Stomach (tissue), 9 donors: Measurements from ENCODE around the gene ECI2. TPM values are rescaled to one million over a fixed set of nuclear protein-coding genes. Genes with fewer than 3 reads are reported as not detected.
A peak's percentile ranks its signal among the peaks of the same experiment; 100 is the strongest.

Source experiments
- DNase-seq, 2 donors: peaks; one replicate each; pipeline versions ENCODE4 v3.0.0 to v3.0.0-alpha.2; 2013 to 2019
- H3K27ac ChIP-seq, 5 donors: fragments of 200-600 bp in 4 of 5; sonication (generic) in 4 of 5; one replicate each; pipeline ENCODE4 v1.5.1; 2013 to 2019; ENCODE audit warnings: mild to moderate bottlenecking in 1 of 5, moderate library complexity in 1 of 5
- H3K27me3 ChIP-seq, 3 donors: fragments of 200-600 bp; sonication (generic); one replicate each; pipeline ENCODE4 v1.5.1; 2017 to 2019; ENCODE audit warnings: mixed run types in 1 of 3
- H3K36me3 ChIP-seq, 4 donors: fragments of 200-600 bp; sonication (generic); 1 replicate in 3 of 4; 2 replicates in 1 of 4; pipeline ENCODE4 v1.5.1; 2016 to 2019
- H3K4me1 ChIP-seq, 4 donors: fragments of 200-600 bp; sonication (generic); one replicate each; pipeline ENCODE4 v1.5.1; 2016 to 2019
- H3K4me3 ChIP-seq, 4 donors: fragments of 200-600 bp; sonication (generic) in 3 of 4; one replicate each; pipeline ENCODE4 v1.5.1; 2016 to 2019; ENCODE audit warnings: mild to moderate bottlenecking in 1 of 4
- H3K9me3 ChIP-seq, 4 donors: fragments of 200-600 bp; sonication (generic); one replicate each; pipeline ENCODE4 v1.5.1; 2016 to 2019
- CTCF ChIP-seq, 7 experiments: fragments of 450-650 bp in 4 of 7; fragments of 200-600 bp in 3 of 7; sonication (generic) in 3 of 7; IDR thresholded peaks; one replicate each; pipeline ENCODE4 v1.5.1; 2016 to 2019; ENCODE audit warnings: antibody characterized with exemption in 7 of 7, control low read depth in 2 of 7, mild to moderate bottlenecking in 1 of 7
- EP300 ChIP-seq: sonication (generic); formaldehyde crosslinking; IDR thresholded peaks from one replicate; pipeline ENCODE4 v1.6.1; 2017; ENCODE audit warnings: antibody characterized with exemption
- POLR2A ChIP-seq, 4 donors: fragments of 450-650 bp; IDR thresholded peaks; one replicate each; pipeline ENCODE4 v1.6.1; 2016; ENCODE audit warnings: antibody characterized with exemption in 4 of 4, control low read depth in 2 of 4, mild to moderate bottlenecking in 1 of 4, moderate library complexity in 1 of 4
- POLR2AphosphoS5 ChIP-seq, 3 donors: sonication (generic); formaldehyde crosslinking; IDR thresholded peaks; one replicate each; pipeline ENCODE4 v1.6.1; 2016; ENCODE audit warnings: antibody characterized with exemption in 3 of 3
- WGBS, 5 donors: extraction: QIAGEN DNeasy Blood & Tissue Kit in 3 of 5; methylation state at CpG; one replicate each; pipeline versions ENCODE4 v1.1.5 to v1.1.7; 2013 to 2018; 5-methylcytosine and 5-hydroxymethylcytosine counted together
- intact Hi-C: fragments of 100-400 bp; cut with DNase I; formaldehyde crosslinking; loops from one replicate; pipeline ENCODE4 v1.15.1; 2023; ENCODE audit warnings: low total_unique reads
- polyA plus RNA-seq, 3 donors: library from polyadenylated mRNA; stranded (reverse); fragments of 200-250 nt; gene quantifications; one replicate each; pipeline ENCODE4 v1.2.3, GENCODE V29; 2013
- total RNA-seq, 5 donors: library from RNA; depleted of rRNA; stranded (reverse); fragments of >200 nt; gene quantifications; one replicate each; pipeline versions ENCODE4 v1.1.0 to v1.2.3, GENCODE V29; 2014 to 2016
- donor health status: healthy with polysubstance abuse.
- donor health status: Bipolar disorder and iron deficiency.
- donor health status: healthy.

ECI2 gene
- total and polyA plus RNA-seq, 8 donors = 22.8 to 107 (median 60.8) TPM

- Histone ChIP-seq H3K27ac (no peak overlapping the region), H3K27me3 (no peaks in the 10 kb centered on the region), H3K4me3 (no peak overlapping the region), H3K36me3 (peaks cover 41 to 80% (median 78%) of the 10 kb centered on the region in 4 donors), H3K9me3 (no peaks in the 10 kb centered on the region), H3K4me1 (peaks cover 7 to 49% (median 35%) of the 10 kb centered on the region in 4 donors)
- intact Hi-C loops = no loop called here
- no peak for DNase-seq
- TF ChIP-seq EP300 (no peak), CTCF (IDR thresholded peaks at IDR 0.05) (no peak), POLR2AphosphoS5 (IDR thresholded peaks at IDR 0.05) (no peak), POLR2A (IDR thresholded peaks at IDR 0.05) (no peak)
Observed at GRCh38 chr6:4129446-4129845, 5.9 kb downstream of the ECI2 start.

GRCh38 chr6:4128748-4129147 is 6.6 kb downstream of the ECI2 start:
- 70 to 88% (median 79%) methylated on average over 6 of the region's 6 CpGs for WGBS, 5 donors
- no peak for DNase-seq
- H3K4me1 ChIP-seq = peaks cover 1 to 49% (median 31%) of the 10 kb centered on the region in 4 donors
- H3K27me3 ChIP-seq = no peaks in the 10 kb centered on the region
- TF ChIP-seq POLR2AphosphoS5 (IDR thresholded peaks at IDR 0.05) (no peak), EP300 (no peak), POLR2A (IDR thresholded peaks at IDR 0.05) (no peak), CTCF (IDR thresholded peaks at IDR 0.05) (no peak)
- H3K4me3 ChIP-seq = no peak overlapping the region
- no peaks in the 10 kb centered on the region for H3K9me3 ChIP-seq
- H3K27ac ChIP-seq = peak overlapping the region in 1 of 5 donors; percentile 23
- intact Hi-C loops = no loop called here
- peaks cover 46 to 87% (median 85%) of the 10 kb centered on the region in 4 donors for H3K36me3 ChIP-seq

GRCh38 chr6:4128072-4128471 is 7.3 kb downstream of the ECI2 start:
- intact Hi-C loops = no loop called here
- no peak for DNase-seq
- H3K4me3 ChIP-seq = no peak overlapping the region
- H3K27me3 ChIP-seq = no peaks in the 10 kb centered on the region
- H3K4me1 ChIP-seq = peaks cover 0 to 42% (median 24%) of the 10 kb centered on the region in 4 donors
- no peak for TF ChIP-seq EP300
- H3K36me3 ChIP-seq = peaks cover 49 to 94% (median 91%) of the 10 kb centered on the region in 4 donors
- H3K9me3 ChIP-seq = no peaks in the 10 kb centered on the region
- WGBS, 5 donors = 9 to 23% (median 18%) methylated on average over 1 of the region's 1 CpG
- no peak overlapping the region for H3K27ac ChIP-seq

- Histone ChIP-seq H3K4me3 (no peak overlapping the region), H3K36me3 (peaks cover 55 to 97% (median 95%) of the 10 kb centered on the region in 4 donors), H3K27ac (peak overlapping the region in 3 of 5 donors; percentile 2 to 36 (median 15)), H3K4me1 (peaks cover 0 to 32% (median 17%) of the 10 kb centered on the region in 4 donors), H3K9me3 (no peaks in the 10 kb centered on the region), H3K27me3 (no peaks in the 10 kb centered on the region)
- 71 to 85% (median 81%) methylated on average over 8 of the region's 8 CpGs for WGBS, 5 donors
- TF ChIP-seq EP300 (no peak), POLR2AphosphoS5 (IDR thresholded peaks at IDR 0.05) (no peak), CTCF (IDR thresholded peaks at IDR 0.05) (no peak), POLR2A (IDR thresholded peaks at IDR 0.05) (no peak)
- DNase-seq = no peak
- intact Hi-C loops = no loop called here
Observed at GRCh38 chr6:4125933-4126864, 9.2 kb downstream of the ECI2 start.
